Glutamatergic neuron (in vitro differentiated cells): ENCODE measurements around the gene CERS4. TPM values are rescaled to one million over a fixed set of nuclear protein-coding genes. Genes with fewer than 3 reads are reported as not detected.

Experiments used
- DNase-seq: peaks from one replicate; pipeline ENCODE4 v3.0.0; 2022
- H3K27ac Mint-ChIP-seq: one replicate; pipeline ENCODE4 v1.8.0; 2020; ENCODE audit warnings: mild to moderate bottlenecking, mixed read lengths, inconsistent platforms; ENCODE audit not compliant: unreplicated experiment
- H3K27me3 Mint-ChIP-seq: one replicate; pipeline ENCODE4 v1.8.0; 2020; ENCODE audit warnings: mild to moderate bottlenecking, moderate library complexity, mixed read lengths, inconsistent platforms; ENCODE audit not compliant: unreplicated experiment
- H3K36me3 Mint-ChIP-seq: one replicate; pipeline ENCODE4 v1.8.0; 2020; ENCODE audit warnings: mild to moderate bottlenecking, mixed read lengths, inconsistent platforms; ENCODE audit not compliant: unreplicated experiment
- H3K4me1 Mint-ChIP-seq: one replicate; pipeline ENCODE4 v1.8.0; 2020; ENCODE audit warnings: mild to moderate bottlenecking, low read depth, mixed read lengths, inconsistent platforms; ENCODE audit not compliant: unreplicated experiment
- H3K4me3 Mint-ChIP-seq: one replicate; pipeline ENCODE4 v1.8.0; 2020; ENCODE audit warnings: mild to moderate bottlenecking, mixed read lengths, inconsistent platforms; ENCODE audit not compliant: unreplicated experiment
- H3K9me3 Mint-ChIP-seq: one replicate; pipeline ENCODE4 v1.8.0; 2020; ENCODE audit warnings: mild to moderate bottlenecking, moderate library complexity, mixed read lengths, inconsistent platforms; ENCODE audit not compliant: unreplicated experiment
- CTCF ChIP-seq: fragments of 200-600 bp; sonication (generic); IDR thresholded peaks from one replicate; pipeline ENCODE4 v1.5.0; 2021; ENCODE audit not compliant: partially characterized antibody, unreplicated experiment
- total RNA-seq: library from RNA; stranded (reverse); fragmentation: NEBNext Ultra II Directional; extraction: Animal tissue kit (Norgen Biotek cat#: 25700); gene quantifications from one replicate; pipeline ENCODE4 v1.2.1, GENCODE V29; 2021; ENCODE audit not compliant: unreplicated experiment

The CERS4 gene
- total RNA-seq, 1 donor from 2014 or later: 27.3 TPM

DNA sequence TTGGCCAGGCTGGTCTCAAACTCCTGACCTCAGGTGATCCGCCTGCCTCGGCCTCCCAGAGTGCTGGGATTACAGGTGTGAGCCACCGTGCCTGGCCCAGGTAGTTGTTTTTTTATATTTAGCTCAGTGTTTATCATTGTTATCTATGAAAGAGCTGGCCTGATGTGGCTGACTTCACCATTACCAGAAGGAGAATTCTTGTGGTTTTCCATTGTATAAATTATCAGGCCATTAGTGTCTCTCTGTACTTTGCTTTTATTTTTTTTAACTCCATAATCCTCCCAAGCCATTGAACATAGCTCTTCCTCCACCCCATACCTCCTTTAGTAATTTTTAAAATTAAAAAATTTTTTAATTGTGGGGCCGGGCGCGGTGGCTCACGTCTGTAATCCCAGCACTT is 24.2 kb downstream of the CERS4 start:
- H3K27ac Mint-ChIP-seq: no peak overlapping the region
- H3K4me1 Mint-ChIP-seq: peaks cover 4% of the 10 kb centered on the region
- H3K4me3 Mint-ChIP-seq: no peak overlapping the region
- no peak for DNase-seq
- H3K36me3 Mint-ChIP-seq: no peaks in the 10 kb centered on the region
- no peak for TF ChIP-seq CTCF
- peaks cover 2% of the 10 kb centered on the region for H3K9me3 Mint-ChIP-seq
- peaks cover 5% of the 10 kb centered on the region for H3K27me3 Mint-ChIP-seq

DNA sequence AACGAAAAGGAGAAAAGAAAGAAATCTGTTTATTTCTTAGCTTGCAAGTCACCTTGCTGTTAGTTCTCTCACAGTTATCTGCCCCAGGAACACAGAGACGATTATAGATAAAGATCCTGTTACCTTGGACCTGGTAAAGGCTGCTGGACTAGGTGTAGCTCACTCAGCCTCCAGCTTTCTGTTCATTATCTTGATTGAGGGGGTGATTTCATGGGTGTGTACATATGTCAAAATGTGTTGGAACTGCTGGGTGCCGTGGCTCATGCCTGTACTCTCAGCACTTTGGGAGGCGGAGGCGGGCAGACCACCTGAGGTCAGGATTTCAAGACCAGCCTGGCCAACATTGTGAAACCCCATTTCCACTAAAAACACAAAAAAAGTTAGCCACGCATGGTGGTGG is 27.9 kb downstream of the CERS4 start:
- no peak for TF ChIP-seq CTCF
- Mint-ChIP-seq H3K4me1 (peaks cover 14% of the 10 kb centered on the region), H3K36me3 (no peaks in the 10 kb centered on the region), H3K9me3 (peaks cover 10% of the 10 kb centered on the region), H3K4me3 (no peak overlapping the region), H3K27ac (no peak overlapping the region), H3K27me3 (peaks cover 9% of the 10 kb centered on the region)
- DNase-seq: no peak

- Mint-ChIP-seq H3K27me3 (peaks cover 8% of the 10 kb centered on the region), H3K9me3 (peaks cover 10% of the 10 kb centered on the region), H3K4me1 (peaks cover 14% of the 10 kb centered on the region), H3K27ac (no peak overlapping the region), H3K4me3 (no peak overlapping the region), H3K36me3 (peaks cover 4% of the 10 kb centered on the region)
- TF ChIP-seq CTCF: no peak
- DNase-seq: no peak
Measured at GRCh38 chr19:8238251-8238650, 29.1 kb downstream of the CERS4 start.

DNA sequence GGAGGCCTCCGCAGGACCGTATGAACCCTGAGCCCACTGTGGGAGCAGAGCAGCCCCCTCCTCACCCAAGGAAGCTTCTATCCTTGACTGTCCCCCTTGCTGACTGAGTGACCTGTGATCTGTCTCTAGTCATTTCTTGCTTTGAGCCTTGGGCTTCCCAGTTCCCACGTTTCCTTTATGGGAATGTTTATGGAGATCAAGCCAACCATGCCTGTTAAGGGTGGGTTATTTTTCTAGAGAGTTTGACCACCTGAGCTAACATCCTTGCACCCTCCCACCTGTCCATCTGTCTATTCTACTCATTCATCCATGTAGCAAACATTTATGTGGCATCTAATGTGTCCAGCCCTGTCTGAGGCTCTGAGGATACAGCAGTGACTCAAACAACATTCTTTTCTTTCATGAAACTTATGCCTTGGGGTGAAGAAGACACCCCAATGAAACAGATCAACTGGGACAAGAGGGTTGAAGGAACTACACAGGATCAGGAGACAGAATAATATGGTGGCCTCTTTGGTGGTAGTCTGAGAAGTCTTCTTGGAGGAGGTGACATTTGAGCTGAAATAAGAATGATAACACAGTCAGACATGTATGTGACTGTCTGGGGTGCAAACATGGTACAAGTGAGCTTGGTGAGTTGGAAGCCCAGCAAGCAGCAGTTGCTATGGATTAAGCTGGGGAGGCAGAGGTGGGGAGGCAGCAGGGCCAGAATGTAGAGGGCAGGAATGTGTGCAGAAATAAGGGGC is 30.5 kb downstream of the CERS4 start:
- peaks cover 14% of the 10 kb centered on the region for H3K4me1 Mint-ChIP-seq
- peak overlapping the region; percentile 68 for H3K27ac Mint-ChIP-seq
- H3K36me3 Mint-ChIP-seq: peaks cover 4% of the 10 kb centered on the region
- TF ChIP-seq CTCF: no peak
- peaks cover 11% of the 10 kb centered on the region for H3K9me3 Mint-ChIP-seq
- peak overlapping the region; percentile 30 for H3K4me3 Mint-ChIP-seq
- no peak for DNase-seq
- peaks cover 12% of the 10 kb centered on the region for H3K27me3 Mint-ChIP-seq
